K562 (cell line): ENCODE measurements around the gene PARD3. TPM values are rescaled to one million over a fixed set of nuclear protein-coding genes. Genes with fewer than 3 reads are reported as not detected.

Source experiments
- ATAC-seq: fragments of 200-7000 bp; cut with Tn5 transposase; 3 replicates; pipeline ENCODE4 v1.9.1; 2020; ENCODE audit warnings: moderate library complexity
- BruUV-seq: library from RNA; stranded (reverse); fragments of 400-500 nt; replicated peaks from 2 replicates; lab custom pipeline; 2021; lab: Mats Ljungman, UMichigan
- CTCF ChIA-PET: fragments of 300-600 bp; formaldehyde crosslinking; extraction: SDS; loops from one replicate; lab custom pipeline; 2021; ENCODE audit warnings: low intra/inter-chr PET ratio; lab: Yijun Ruan, JAX
- POLR2A ChIA-PET: fragments of 300-600, 350-650 bp; sonication (Branson Sonifier 250); formaldehyde crosslinking; extraction: SDS; loops from one replicate; lab custom pipeline; 2021; ENCODE audit warnings: antibody characterized with exemption, inconsistent platforms; lab: Yijun Ruan, JAX
- DNase-seq, 4 experiments: peaks; one replicate each; pipeline versions ENCODE4 v3.0.0 to v3.0.0-alpha.2; 2011 to 2018; ENCODE audit warnings: low spot score in 3 of 4, mixed read lengths in 3 of 4; ENCODE audit errors: extremely low read depth in 1 of 4
- FAIRE-seq: peaks from 2 replicates; lab custom pipeline; 2011; peaks lifted over from hg19 to GRCh38; lab: Jason Lieb, UNC
- H2AFZ ChIP-seq: 2 replicates; pipeline ENCODE4 v1.6.0; 2011; ENCODE audit warnings: low read depth, low read length, control low read depth, inconsistent platforms
- H3K27ac ChIP-seq: fragments of 200-600 bp; 3 replicates; pipeline ENCODE4 v1.8.0; 2011; ENCODE audit warnings: low read depth, mild to moderate bottlenecking, control low read depth, inconsistent platforms, low read length, moderate library complexity, mixed read lengths; ENCODE audit errors: extremely low read depth
- H3K27me3 ChIP-seq, 2 experiments: fragments of 300-600 bp in 1 of 2; 2 replicates in 1 of 2; 3 replicates in 1 of 2; pipeline versions ENCODE4 v1.6.0 to v1.8.0; 2011; ENCODE audit warnings: inconsistent platforms in 2 of 2, low read length in 2 of 2, mild to moderate bottlenecking in 1 of 2, mixed read lengths in 1 of 2, moderate library complexity in 1 of 2; ENCODE audit not compliant: control insufficient read depth in 2 of 2, insufficient read depth in 2 of 2
- H3K36me3 ChIP-seq: fragments of 300-600 bp; 3 replicates; pipeline ENCODE4 v1.8.0; 2011; ENCODE audit warnings: mild to moderate bottlenecking, low read length, inconsistent platforms; ENCODE audit not compliant: control insufficient read depth, insufficient read depth
- H3K4me1 ChIP-seq, 2 experiments: fragments of 200-600 bp in 1 of 2; replicated peaks in 1 of 2; 2 replicates in 1 of 2; 3 replicates in 1 of 2; pipeline versions ENCODE4 v1.5.1 to v1.8.0; 2011; ENCODE audit warnings: inconsistent platforms in 2 of 2, low read length in 2 of 2, mild to moderate bottlenecking in 1 of 2, mixed read lengths in 1 of 2, moderate library complexity in 1 of 2; ENCODE audit not compliant: control insufficient read depth in 2 of 2, insufficient read depth in 2 of 2
- H3K4me2 ChIP-seq: 2 replicates; pipeline ENCODE4 v1.6.1; 2011; ENCODE audit warnings: low read length, control low read depth, inconsistent platforms, mixed read lengths; ENCODE audit not compliant: insufficient read depth
- H3K4me3 ChIP-seq: fragments of 200-600 bp; sonication (generic), shearing (Covaris generic); 2 replicates; pipeline ENCODE4 v1.5.1; 2016; ENCODE audit warnings: control low read depth, inconsistent platforms
- H3K79me2 ChIP-seq: fragments of 200-600 bp; 3 replicates; pipeline ENCODE4 v1.8.0; 2011; ENCODE audit warnings: low read length, inconsistent platforms; ENCODE audit not compliant: control insufficient read depth, insufficient read depth
- H3K9ac ChIP-seq, 2 experiments: 2 replicates each; pipeline versions ENCODE4 v1.6.0 to v1.6.1; 2011; ENCODE audit warnings: low read depth in 2 of 2, low read length in 2 of 2, control low read depth in 1 of 2, inconsistent platforms in 1 of 2, mild to moderate bottlenecking in 1 of 2, mixed read lengths in 1 of 2; ENCODE audit not compliant: insufficient read depth in 1 of 2
- H3K9me1 ChIP-seq: one replicate; pipeline ENCODE4 v1.6.0; 2011; ENCODE audit warnings: inconsistent platforms, mild to moderate bottlenecking, low read length, moderate library complexity; ENCODE audit not compliant: control insufficient read depth, insufficient read depth
- H3K9me3 ChIP-seq: replicated peaks from 2 replicates; pipeline ENCODE4 v1.5.1; 2011; ENCODE audit warnings: low read depth, low read length, inconsistent platforms; ENCODE audit not compliant: control insufficient read depth, insufficient read depth
- H4K20me1 ChIP-seq: replicated peaks from 2 replicates; pipeline ENCODE4 v1.6.1; 2011; ENCODE audit warnings: low read length, inconsistent platforms, mixed read lengths; ENCODE audit not compliant: control insufficient read depth, insufficient read depth
- FOXJ2 ChIP-seq: fragments of 200-800 bp; sonication (Bioruptor generic); IDR thresholded peaks from 2 replicates; pipeline ENCODE4 v1.6.1; 2016; ENCODE audit warnings: missing genetic modification characterization, missing compliant biosample characterization
- RBM39 ChIP-seq: fragments of 200-400 bp; formaldehyde crosslinking; optimal IDR thresholded peaks from 2 replicates; pipeline ENCODE3; 2018; ENCODE audit warnings: low read depth, low read length
- TAF1 ChIP-seq: IDR thresholded peaks from 2 replicates; pipeline ENCODE4 v1.6.1; 2011; ENCODE audit warnings: mild to moderate bottlenecking, low read length, moderate library complexity; ENCODE audit not compliant: insufficient read depth, control insufficient read depth, severe bottlenecking; ENCODE audit errors: extremely low read depth
- ZNF589 ChIP-seq: fragments of 200-800 bp; sonication (Bioruptor generic); IDR thresholded peaks from 2 replicates; pipeline ENCODE4 v1.6.1; 2016; ENCODE audit warnings: low read depth, missing genetic modification characterization, missing compliant biosample characterization
- WGBS: fragments of 100-300 bp; shearing (Covaris generic); methylation state at CpG from one replicate; pipeline ENCODE4 v1.1.6; 2016; ENCODE audit warnings: low coverage, mixed read lengths; ENCODE audit not compliant: insufficient coverage; ENCODE audit errors: missing lambda C conversion rate; 5-methylcytosine and 5-hydroxymethylcytosine counted together
- in situ Hi-C: fragments of 300-500 bp; cut with MboI; formaldehyde crosslinking; loops from 4 replicates; pipeline ENCODE4 v1.15.0; 2018; ENCODE audit warnings: inconsistent platforms, mixed read lengths
- intact Hi-C: fragments of 100-400 bp; cut with micrococcal nuclease; formaldehyde crosslinking; loops from 2 replicates; pipeline ENCODE4 v1.14.2; 2022
- polyA plus RNA-seq, 8 experiments: library from polyadenylated mRNA; depleted of rRNA in 4 of 8; stranded (reverse) in 5 of 8; unstranded in 3 of 8; fragments of >200 nt; fragmentation: Nextera tagmentation in 2 of 8; fragmentation: Illumina TruSeq in 1 of 8; extraction: Ambion mirVana in 2 of 8; extraction: Trizol in 1 of 8; gene quantifications; 2 replicates each; pipeline versions ENCODE4 v1.2.1 to v1.2.3, GENCODE V29; 2011 to 2014; ENCODE audit warnings: inconsistent platforms in 1 of 8, missing spikeins in 1 of 8
- total RNA-seq, 7 experiments: library from RNA; depleted of rRNA in 6 of 7; stranded (reverse); fragments of >200 nt in 6 of 7; fragmentation: Illumina TruSeq in 2 of 7; extraction: Trizol in 2 of 7; gene quantifications; 2 replicates each; pipeline versions ENCODE4 v1.2.1 to v1.2.3, GENCODE V29; 2011 to 2021; ENCODE audit warnings: low replicate concordance in 1 of 7
- TF ChIP-seq, protein P1 (sequence below): fragments of 450-650 bp; formaldehyde crosslinking; IDR thresholded peaks from 2 replicates; pipeline ENCODE4 v1.4.0; 2022; ENCODE audit warnings: missing genetic modification characterization

The PARD3 gene
- total and polyA plus RNA-seq, 9 of the 15 experiments (the other 6 are each of a cell fraction or from before 2014, with no cell fraction given), result 2.7 to 11.7 (median 7.7) TPM

DNA sequence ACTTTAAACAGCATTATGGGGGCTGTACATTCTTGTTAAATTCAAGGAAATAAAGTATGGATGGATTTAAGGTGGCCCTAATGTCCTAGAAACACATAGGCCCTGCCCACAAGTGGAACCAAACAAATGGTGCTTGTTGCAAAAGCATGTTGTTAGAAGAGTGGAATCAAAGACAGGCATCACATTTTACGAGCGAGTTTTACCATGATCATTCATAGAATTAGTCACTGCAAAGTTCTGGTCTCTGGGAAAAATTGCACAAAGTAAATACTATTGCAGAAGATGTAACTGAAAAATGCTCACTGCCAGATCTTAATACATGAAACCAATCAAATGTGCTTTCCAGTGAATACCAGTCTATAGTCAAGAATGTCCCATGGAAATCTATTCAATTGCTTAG, 677.1 kb downstream of the PARD3 start:
- Histone ChIP-seq H3K36me3 (no peaks in the 10 kb centered on the region), H4K20me1 (no peaks in the 10 kb centered on the region; the same call in 1 of the 2 replicates), H2AFZ (no peak overlapping the region), H3K9me1 (no peaks in the 10 kb centered on the region), H3K4me1 (no peaks in the 10 kb centered on the region), H3K9ac (no peak overlapping the region), H3K27me3 (peaks cover 0 to 4% of the 10 kb centered on the region in 2 experiments; a peak in 2 of 5 replicates), H3K79me2 (no peaks in the 10 kb centered on the region), H3K4me2 (no peak overlapping the region), H3K27ac (no peak overlapping the region), H3K4me3 (no peak overlapping the region), H3K9me3 (no peaks in the 10 kb centered on the region)
- BruUV-seq, result no TSS peak
- in situ Hi-C loops (no loop called here), intact Hi-C loops (no loop called here)
- FAIRE-seq, result no peak
- TF ChIP-seq, protein P1, sequence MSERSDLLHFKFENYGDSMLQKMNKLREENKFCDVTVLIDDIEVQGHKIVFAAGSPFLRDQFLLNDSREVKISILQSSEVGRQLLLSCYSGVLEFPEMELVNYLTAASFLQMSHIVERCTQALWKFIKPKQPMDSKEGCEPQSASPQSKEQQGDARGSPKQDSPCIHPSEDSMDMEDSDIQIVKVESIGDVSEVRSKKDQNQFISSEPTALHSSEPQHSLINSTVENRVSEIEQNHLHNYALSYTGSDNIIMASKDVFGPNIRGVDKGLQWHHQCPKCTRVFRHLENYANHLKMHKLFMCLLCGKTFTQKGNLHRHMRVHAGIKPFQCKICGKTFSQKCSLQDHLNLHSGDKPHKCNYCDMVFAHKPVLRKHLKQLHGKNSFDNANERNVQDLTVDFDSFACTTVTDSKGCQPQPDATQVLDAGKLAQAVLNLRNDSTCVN (CRISPR knock-in tag), result no peak
- no peak for TF ChIP-seq TAF1
- TF ChIP-seq RBM39, result no peak
- TF ChIP-seq ZNF589 (CRISPR knock-in tag), result no peak
- no peak for TF ChIP-seq FOXJ2 (tag)
- 0% methylated on average over 2 of the region's 2 CpGs for WGBS
- POLR2A ChIA-PET, result no interaction called here
- no peak for ATAC-seq
- DNase-seq, result no peak
- CTCF ChIA-PET, result no interaction called here
